ENCODE results near the gene UBE2D1.
A peak's percentile ranks its signal among the peaks of the same experiment; 100 is the strongest.

The UBE2D1 gene

GRCh38 chr10:58334817-58335305, at the start of gene UBE2D1:
TSS of gene UBE2D1 (plus strand) at chr10:58335006. CDS start at chr10:58335202, 196 bp downstream.
- H3K4me3 ChIP-seq (ENCODE audit: low read depth, low read length), result peak within 1 kb of the TSS; percentile 83

DNA sequence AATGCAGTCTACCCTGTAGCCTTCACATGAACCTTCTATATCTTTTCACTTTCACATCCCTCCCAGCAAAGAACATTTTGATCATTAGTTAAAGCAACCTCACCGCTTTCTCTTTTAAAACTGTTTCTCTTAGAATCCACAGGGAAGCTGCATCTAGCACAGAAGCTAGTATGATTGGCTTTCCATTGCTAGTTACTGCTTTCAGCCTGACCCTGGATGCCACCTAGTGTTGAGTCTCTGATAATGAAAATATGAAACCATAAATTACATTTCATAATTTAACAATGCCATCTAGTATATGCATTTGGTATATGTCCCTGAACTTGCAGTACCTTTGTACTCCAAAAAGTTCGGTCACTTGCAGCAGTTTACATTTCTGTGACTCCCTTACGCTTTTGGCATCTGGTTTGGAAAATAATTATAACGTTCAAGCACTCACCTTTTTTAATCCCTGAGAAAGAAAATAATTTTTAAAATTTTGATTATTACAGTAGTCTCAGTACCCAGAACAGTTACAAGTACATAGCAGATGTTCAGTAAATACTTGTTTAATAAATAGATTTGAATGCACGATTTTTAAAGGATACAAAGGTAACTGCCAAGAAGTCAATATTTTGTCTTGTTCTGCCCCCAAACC, 43.1 kb upstream of the UBE2D1 start:
- no peak overlapping the region for H3K4me3 ChIP-seq (ENCODE audit: low read depth, low read length)

DNA sequence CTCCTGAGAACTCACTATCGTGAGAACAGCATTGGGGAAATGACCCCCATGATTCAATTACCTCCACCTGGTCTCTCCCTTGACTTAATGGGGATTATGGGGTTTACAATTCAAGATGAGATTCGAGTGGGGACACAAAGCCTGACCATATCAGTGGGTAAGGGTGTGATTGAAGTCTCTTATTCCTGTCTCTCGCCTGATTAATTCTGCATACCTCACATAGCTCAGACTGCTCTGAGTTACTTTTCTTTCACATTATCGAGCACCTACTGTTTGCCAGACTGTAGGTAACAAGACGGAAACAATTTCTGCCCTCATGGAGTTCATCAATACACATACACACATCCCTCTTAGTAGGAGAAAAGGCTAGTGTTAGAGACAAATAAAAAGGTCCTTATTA, 40.8 kb upstream of the UBE2D1 start:
- no peak overlapping the region for H3K4me3 ChIP-seq (ENCODE audit: low read depth, low read length)

DNA sequence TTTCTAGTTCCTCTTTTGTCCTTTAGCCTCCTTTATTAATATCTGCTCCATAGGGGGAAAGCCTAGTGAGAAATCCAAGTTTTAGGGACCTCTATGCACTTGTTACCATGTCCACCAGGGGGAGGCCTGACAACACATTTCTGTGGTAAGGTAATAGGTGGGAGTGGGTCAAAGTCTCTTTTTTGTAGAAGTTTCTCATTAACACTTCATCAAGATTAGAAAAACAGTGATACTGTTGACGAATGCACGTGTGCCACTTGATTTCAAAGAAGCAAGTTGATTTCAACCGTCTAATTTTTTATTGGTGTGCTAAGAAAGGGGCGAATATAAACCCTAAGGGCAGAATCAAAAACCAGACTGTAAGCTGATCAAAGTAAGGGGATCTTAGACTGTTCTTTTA, 35.2 kb upstream of the UBE2D1 start:
- H3K4me3 ChIP-seq (ENCODE audit: low read depth, low read length), result no peak overlapping the region

GRCh38 chr10:58300676-58301075, 34.1 kb upstream of the UBE2D1 start:
- no peak overlapping the region for H3K4me3 ChIP-seq (ENCODE audit: low read depth, low read length)

GRCh38 chr10:58302254-58302653, 32.6 kb upstream of the UBE2D1 start:
- no peak overlapping the region for H3K4me3 ChIP-seq (ENCODE audit: low read depth, low read length)

DNA sequence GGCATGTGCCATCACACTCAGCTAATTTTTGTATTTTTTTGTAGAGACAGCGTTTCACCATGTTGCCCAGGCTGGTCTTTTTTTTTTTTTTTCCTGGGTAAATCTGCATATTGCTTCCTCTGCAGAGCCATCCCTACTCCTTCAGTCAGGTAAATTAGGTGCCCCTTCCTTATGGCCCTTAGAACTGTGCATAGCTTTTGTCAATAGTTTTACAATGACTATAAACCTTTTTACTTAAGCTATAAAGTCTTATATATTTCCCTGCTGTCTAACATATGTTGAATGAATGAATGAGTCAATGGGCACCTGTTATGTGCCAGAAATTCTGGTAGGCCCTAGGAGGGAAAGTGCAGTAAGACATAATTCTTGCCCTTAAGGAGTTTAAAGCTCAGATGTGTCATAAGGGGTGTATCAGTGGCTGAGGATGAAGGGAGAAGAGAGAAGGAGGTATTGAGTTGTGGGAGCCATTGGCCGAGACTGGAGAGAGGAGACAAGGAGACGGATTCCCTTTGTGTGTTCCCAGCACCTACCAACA, 30.6 kb upstream of the UBE2D1 start:
- H3K4me3 ChIP-seq (ENCODE audit: low read depth, low read length), result no peak overlapping the region

DNA sequence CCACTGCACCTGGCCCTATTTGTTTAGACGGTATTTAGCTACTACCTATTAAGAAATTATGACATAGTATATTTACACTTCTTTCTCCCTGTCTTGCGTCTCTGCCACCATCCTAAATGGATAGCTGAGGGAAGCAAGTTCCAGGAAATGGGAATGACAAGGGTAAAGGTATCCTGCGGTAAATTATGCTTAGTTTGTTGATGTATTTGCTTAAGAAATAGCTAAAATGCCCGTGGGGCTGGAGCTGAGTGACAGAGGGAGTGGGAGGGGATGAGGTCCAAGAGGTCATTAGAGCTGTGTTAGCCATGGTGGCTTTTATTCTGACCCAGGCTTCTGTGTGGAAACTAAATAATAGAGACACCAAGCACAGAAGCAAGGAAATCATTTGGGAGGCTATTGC, 29.0 kb upstream of the UBE2D1 start:
- H3K4me3 ChIP-seq (ENCODE audit: low read depth, low read length), result no peak overlapping the region

- no peak overlapping the region for H3K4me3 ChIP-seq (ENCODE audit: low read depth, low read length)
These were observed 27.1 kb upstream of the UBE2D1 start for GRCh38 chr10:58307676-58308075.

GRCh38 chr10:58311026-58311425, 23.8 kb upstream of the UBE2D1 start:
- H3K4me3 ChIP-seq (ENCODE audit: low read depth, low read length), result no peak overlapping the region

- H3K4me3 ChIP-seq (ENCODE audit: low read depth, low read length), result no peak overlapping the region
These were observed 17.9 kb upstream of the UBE2D1 start for GRCh38 chr10:58316874-58317273.

GRCh38 chr10:58318346-58318745, 16.5 kb upstream of the UBE2D1 start:
- H3K4me3 ChIP-seq (ENCODE audit: low read depth, low read length), result no peak overlapping the region

DNA sequence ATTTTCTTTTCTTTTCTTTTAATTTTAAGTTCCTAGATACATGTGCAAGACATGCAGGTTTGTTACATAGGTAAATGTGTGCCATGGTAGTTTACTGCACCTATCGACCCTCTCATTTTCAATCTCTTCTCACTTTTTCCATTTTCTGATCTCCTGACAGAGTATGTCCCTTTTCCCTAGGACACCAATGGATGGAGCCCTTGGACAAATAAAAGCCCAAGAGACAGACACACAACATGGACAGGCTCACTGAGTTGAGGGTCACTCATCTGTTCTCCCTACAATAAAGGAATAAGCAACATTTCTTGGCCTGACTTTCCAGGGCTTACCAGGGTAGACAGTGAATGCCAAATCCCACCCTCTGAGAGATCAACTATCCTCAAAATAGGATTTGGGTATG, 15.2 kb upstream of the UBE2D1 start:
- H3K4me3 ChIP-seq (ENCODE audit: low read depth, low read length), result no peak overlapping the region

GRCh38 chr10:58320351-58321049, 14.3 kb upstream of the UBE2D1 start:
- H3K4me3 ChIP-seq (ENCODE audit: low read depth, low read length), result no peak overlapping the region

GRCh38 chr10:58322072-58322834, 12.6 kb upstream of the UBE2D1 start:
- H3K4me3 ChIP-seq (ENCODE audit: low read depth, low read length), result no peak overlapping the region

DNA sequence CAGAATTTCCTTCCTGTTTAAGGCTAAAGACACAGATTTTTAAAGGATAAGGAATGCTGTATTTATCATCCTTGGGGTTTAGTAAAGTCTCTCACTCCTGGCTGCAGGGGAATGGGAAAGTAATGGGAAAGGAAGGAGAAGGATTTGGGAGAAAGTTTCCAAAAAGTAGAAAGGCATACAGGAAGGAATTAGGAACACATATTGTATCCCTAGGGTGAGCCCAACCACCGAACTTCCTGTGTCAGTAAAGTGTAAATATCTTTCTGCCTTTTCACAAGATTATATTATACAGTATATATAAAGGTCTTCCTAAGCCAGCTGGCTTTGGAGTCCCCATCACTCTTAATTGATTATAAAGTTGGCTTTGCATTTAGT, 12.0 kb upstream of the UBE2D1 start:
- H3K4me3 ChIP-seq (ENCODE audit: low read depth, low read length), result no peak overlapping the region

DNA sequence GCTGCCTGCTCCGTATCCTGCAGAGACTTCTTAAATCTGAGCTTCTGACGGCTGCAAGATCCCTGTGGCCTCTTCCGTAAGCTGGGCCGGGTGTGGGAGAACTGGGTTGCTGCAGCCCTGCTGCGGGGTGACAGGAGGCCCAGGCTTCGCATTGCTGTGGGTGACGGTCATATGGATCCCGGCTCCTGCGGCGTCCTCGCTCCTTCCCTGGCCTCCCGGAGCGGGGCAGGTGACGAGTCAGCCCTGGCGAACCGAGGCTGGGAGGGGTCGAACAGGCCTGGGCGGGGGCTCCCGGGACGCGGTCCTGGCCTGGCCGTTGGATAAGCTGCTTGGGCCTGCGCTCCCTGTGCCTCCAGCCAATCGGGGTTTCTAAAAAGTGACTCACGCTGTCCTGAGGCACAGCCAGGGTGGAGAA, 7.8 kb upstream of the UBE2D1 start:
- H3K4me3 ChIP-seq (ENCODE audit: low read depth, low read length), result no peak overlapping the region

GRCh38 chr10:58328233-58328632, 6.6 kb upstream of the UBE2D1 start:
- no peak overlapping the region for H3K4me3 ChIP-seq (ENCODE audit: low read depth, low read length)

DNA sequence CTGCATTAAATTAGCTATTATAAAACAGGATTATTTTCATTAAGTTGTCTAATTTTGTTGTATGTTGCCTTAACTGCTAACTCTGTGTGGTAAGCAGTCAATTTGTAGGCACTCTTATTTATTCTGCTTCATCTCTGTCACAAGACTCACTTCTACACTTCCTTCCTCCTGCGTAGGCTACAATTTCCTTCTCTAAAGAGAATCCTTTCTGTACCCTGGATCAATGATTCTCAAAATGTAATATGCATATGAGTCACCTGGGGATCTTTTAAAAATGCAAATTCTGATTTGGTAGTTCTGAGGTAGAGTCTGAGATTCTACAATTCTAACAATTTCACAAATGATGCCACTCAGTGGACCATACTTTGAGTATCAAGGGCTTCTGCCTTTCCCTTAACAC, 4.4 kb upstream of the UBE2D1 start:
- no peak overlapping the region for H3K4me3 ChIP-seq (ENCODE audit: low read depth, low read length)

DNA sequence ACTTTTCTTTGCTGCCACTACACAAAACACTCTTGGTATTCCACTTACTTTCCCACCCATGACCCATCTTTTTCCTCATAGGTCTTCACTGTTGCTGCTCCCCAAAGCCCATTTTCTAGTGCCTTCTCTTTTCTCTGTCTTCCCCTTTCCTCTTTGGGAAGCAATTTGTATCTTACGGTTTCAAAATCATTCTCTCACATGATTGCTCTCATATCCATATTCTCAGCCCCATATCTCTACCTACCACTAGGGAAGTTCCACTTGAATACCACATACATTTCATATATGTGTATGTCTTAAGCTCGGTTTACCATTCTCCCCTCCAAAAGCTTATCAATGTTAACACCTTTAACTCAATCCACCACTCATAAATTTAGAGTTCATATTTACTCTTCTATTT, 3.2 kb upstream of the UBE2D1 start:
- no peak overlapping the region for H3K4me3 ChIP-seq (ENCODE audit: low read depth, low read length)

GRCh38 chr10:58335306-58336005, 650 bp downstream of the UBE2D1 start:
- peak overlapping the region; percentile 83 for H3K4me3 ChIP-seq (ENCODE audit: low read depth, low read length)

Measured in iPS-11a (cell line).